A673 (cell line): ENCODE results near the gene SAP130.

Experiments used
- EZH2 ChIP-seq: fragments of 200-600 bp; sonication (generic); IDR thresholded peaks from 2 replicates; pipeline ENCODE4 v1.6.1; 2017; ENCODE audit warnings: borderline replicate concordance, low read depth, mild to moderate bottlenecking, mixed read lengths, antibody characterized with exemption, low read length; ENCODE audit not compliant: poor library complexity, severe bottlenecking
- TF ChIP-seq, protein P1 (sequence below): fragments of 300-800, 200-600 bp; sonication (generic); conservative IDR thresholded peaks from 2 replicates; pipeline ENCODE4 v1.5.1; 2017; ENCODE audit warnings: low read depth, mild to moderate bottlenecking, antibody characterized with exemption, low read length, moderate library complexity, mixed read lengths

DNA sequence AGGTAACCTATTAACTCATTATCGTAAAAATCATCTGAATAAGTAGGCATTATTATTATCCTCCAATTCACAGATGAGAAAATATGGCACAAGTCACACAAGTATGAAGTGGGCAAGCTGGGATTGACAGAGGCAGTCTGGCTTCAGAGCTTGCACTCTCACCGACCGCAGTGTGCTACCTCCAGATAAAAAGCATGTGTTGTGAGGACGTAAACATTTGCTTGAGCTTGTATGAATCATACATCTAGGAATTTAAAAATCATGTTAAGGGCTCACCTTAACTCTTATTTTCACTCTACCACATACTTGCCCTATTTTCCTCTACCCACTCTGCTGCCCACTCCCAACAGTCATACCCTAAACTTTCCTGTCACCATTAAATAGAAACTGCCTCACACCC, 76.8 kb downstream of the SAP130 start:
- TF ChIP-seq, protein P1, sequence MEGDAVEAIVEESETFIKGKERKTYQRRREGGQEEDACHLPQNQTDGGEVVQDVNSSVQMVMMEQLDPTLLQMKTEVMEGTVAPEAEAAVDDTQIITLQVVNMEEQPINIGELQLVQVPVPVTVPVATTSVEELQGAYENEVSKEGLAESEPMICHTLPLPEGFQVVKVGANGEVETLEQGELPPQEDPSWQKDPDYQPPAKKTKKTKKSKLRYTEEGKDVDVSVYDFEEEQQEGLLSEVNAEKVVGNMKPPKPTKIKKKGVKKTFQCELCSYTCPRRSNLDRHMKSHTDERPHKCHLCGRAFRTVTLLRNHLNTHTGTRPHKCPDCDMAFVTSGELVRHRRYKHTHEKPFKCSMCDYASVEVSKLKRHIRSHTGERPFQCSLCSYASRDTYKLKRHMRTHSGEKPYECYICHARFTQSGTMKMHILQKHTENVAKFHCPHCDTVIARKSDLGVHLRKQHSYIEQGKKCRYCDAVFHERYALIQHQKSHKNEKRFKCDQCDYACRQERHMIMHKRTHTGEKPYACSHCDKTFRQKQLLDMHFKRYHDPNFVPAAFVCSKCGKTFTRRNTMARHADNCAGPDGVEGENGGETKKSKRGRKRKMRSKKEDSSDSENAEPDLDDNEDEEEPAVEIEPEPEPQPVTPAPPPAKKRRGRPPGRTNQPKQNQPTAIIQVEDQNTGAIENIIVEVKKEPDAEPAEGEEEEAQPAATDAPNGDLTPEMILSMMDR: no peak
- TF ChIP-seq EZH2: no peak
